ENCODE results near the gene OR7C1. TPM values are rescaled to one million over a fixed set of nuclear protein-coding genes. Genes with fewer than 3 reads are reported as not detected.

The OR7C1 gene
- total and polyA plus RNA-seq, 2 of the 13 experiments (the other 11 are each of a cell fraction or from before 2014, with no cell fraction given): not detected

DNA sequence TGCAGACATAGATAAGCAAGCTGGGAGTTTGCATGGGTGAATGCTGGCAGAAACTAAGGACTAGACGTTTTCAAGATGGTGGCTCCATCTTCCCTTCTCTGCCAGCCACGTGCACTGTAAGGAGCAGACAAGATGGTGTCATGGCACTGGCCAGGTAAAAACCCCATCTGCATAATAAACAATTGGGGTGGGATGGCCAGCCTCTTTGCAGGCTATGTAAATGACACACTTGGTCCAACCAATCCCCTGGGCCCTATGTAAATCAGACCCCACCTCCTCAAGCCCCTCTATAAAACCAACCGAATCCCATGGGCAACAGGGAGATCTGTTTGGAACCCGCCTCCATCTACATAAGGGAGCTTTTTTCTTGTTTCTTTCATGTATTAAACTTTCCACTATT is 2.4 kb upstream of the OR7C1 start:
- ATAC-seq (no peak), FAIRE-seq (no peak), DNase-seq (ENCODE audit: low spot score) (no peak)
- Histone ChIP-seq H3K9ac (ENCODE audit: insufficient read depth, low read depth, low read length) (no peak overlapping the region), H3K36me3 (replicated peaks in 1 of 2; ENCODE audit: control insufficient read depth in 1 of 2, insufficient read depth in 2 of 2, low read length in 2 of 2) (no peaks in the 10 kb centered on the region), H3K4me1 (ENCODE audit: insufficient read depth, low read length) (no peaks in the 10 kb centered on the region), H2AFZ (ENCODE audit: low read length) (no peak overlapping the region), H3K4me3 (replicated peaks in 1 of 3; ENCODE audit: insufficient read depth in 1 of 3, low read depth in 2 of 3, low read length in 3 of 3) (no peak overlapping the region), H4K20me1 (ENCODE audit: insufficient read depth, low read length) (no peaks in the 10 kb centered on the region), H3K79me2 (ENCODE audit: insufficient read depth, low read length) (no peaks in the 10 kb centered on the region), H3K27ac (ENCODE audit: extremely low read length, insufficient read depth, low read length) (no peak overlapping the region), H3K4me2 (ENCODE audit: low read depth, low read length) (no peak overlapping the region), H3K27me3 (ENCODE audit: control insufficient read depth in 1 of 2, insufficient read depth in 2 of 2, low read length in 2 of 2) (no peaks in the 10 kb centered on the region), H3K9me3 (ENCODE audit: low read length) (no peaks in the 10 kb centered on the region)
- CTCF ChIA-PET (ENCODE audit: low intra/inter-chr PET ratio, low total read pairs): no interaction called here
- WGBS (ENCODE audit: low lambda C conversion rate): 0% methylated on average over 3 of the region's 4 CpGs
- no TSS peak for BruUV-seq (replicated peaks)
- in situ Hi-C loops (cut with HindIII; ENCODE audit: extremely low pct_ligation_motif_present, low pct_unique_long_range_greater_than_20kb): no loop called here
- POLR2A ChIA-PET: no interaction called here
- TF ChIP-seq ZKSCAN1 (IDR thresholded peaks at IDR 0.05; ENCODE audit: low read length) (no peak), THAP8 (CRISPR knock-in tag; IDR thresholded peaks at IDR 0.05; ENCODE audit: borderline replicate concordance) (no peak), RXRA (CRISPR knock-in tag; IDR thresholded peaks at IDR 0.05) (no peak), LCORL (IDR thresholded peaks at IDR 0.05) (no peak), LCORL (CRISPR knock-in tag; IDR thresholded peaks at IDR 0.05) (no peak), RARG (CRISPR knock-in tag; IDR thresholded peaks at IDR 0.05; ENCODE audit: low read depth) (no peak), RFX3 (CRISPR knock-in tag; IDR thresholded peaks at IDR 0.05) (no peak), ZFX (CRISPR knock-in tag; IDR thresholded peaks at IDR 0.05; ENCODE audit: low read depth) (no peak), ZBTB26 (CRISPR knock-in tag; IDR thresholded peaks at IDR 0.05; ENCODE audit: borderline replicate concordance) (no peak), ZNF570 (CRISPR knock-in tag; IDR thresholded peaks at IDR 0.05; ENCODE audit: borderline replicate concordance) (no peak), ZBTB14 (CRISPR knock-in tag; IDR thresholded peaks at IDR 0.05) (no peak), PTBP1 (IDR thresholded peaks at IDR 0.05; ENCODE audit: low read depth, low read length, poor library complexity, severe bottlenecking) (no peak), ARID3A (IDR thresholded peaks at IDR 0.05; ENCODE audit: low read depth, low read length) (no peak), ZFP90 (CRISPR knock-in tag; IDR thresholded peaks at IDR 0.05; ENCODE audit: borderline replicate concordance) (no peak), ZNF564 (CRISPR knock-in tag; IDR thresholded peaks at IDR 0.05) (no peak), NFIC (IDR thresholded peaks at IDR 0.05; ENCODE audit: low read length) (no peak), MEF2D (CRISPR knock-in tag; IDR thresholded peaks at IDR 0.05) (no peak)
- intact Hi-C loops (cut with micrococcal nuclease; ENCODE audit: unreplicated experiment): no loop called here
